Medulla oblongata (tissue), 1 donor: Measurements from ENCODE around the gene EHMT2.
"Not testable (repeated sequence)": the region's sequence is repeated elsewhere in the genome, so short reads cannot be mapped to it uniquely, and the experiment has no call there.

Source experiments
- DNase-seq: peaks from one replicate; pipeline ENCODE4 v3.0.0-alpha.2; 2015; ENCODE audit errors: extremely low spot score

EHMT2 gene

GRCh38 chr6:31870385-31870921, 27.0 kb downstream of the EHMT2 start:
- DNase-seq, result no peak

GRCh38 chr6:31869343-31869742, 28.2 kb downstream of the EHMT2 start:
- no peak for DNase-seq

GRCh38 chr6:31868658-31868971, 28.9 kb downstream of the EHMT2 start:
- not testable (repeated sequence) for DNase-seq

GRCh38 chr6:31865205-31866118, 32.0 kb downstream of the EHMT2 start:
- DNase-seq, result no peak

- no peak for DNase-seq
Observed at GRCh38 chr6:31864818-31865204, 32.7 kb downstream of the EHMT2 start.

- DNase-seq, result not testable (repeated sequence)
Observed at GRCh38 chr6:31864123-31864562, 33.4 kb downstream of the EHMT2 start.

GRCh38 chr6:31862344-31863235, 34.9 kb downstream of the EHMT2 start, which contains the start of gene NEU1:
TSS of gene NEU1 (minus strand) at chr6:31862821. CDS start at chr6:31862776, 45 bp downstream.
- peak; percentile 100 for DNase-seq

- peak; percentile 16 for DNase-seq
Observed at GRCh38 chr6:31861919-31862343, 35.6 kb downstream of the EHMT2 start.

GRCh38 chr6:31861150-31861549, 36.3 kb downstream of the EHMT2 start:
- DNase-seq, result no peak

- no peak for DNase-seq
Observed at GRCh38 chr6:31860349-31860748, 37.1 kb downstream of the EHMT2 start.

- DNase-seq, result no peak
Observed at GRCh38 chr6:31859923-31860322, 37.6 kb downstream of the EHMT2 start.

GRCh38 chr6:31858707-31859106, 38.8 kb downstream of the EHMT2 start:
- no peak for DNase-seq

- DNase-seq, result not testable (repeated sequence)
Observed at GRCh38 chr6:31857774-31858173, 39.7 kb downstream of the EHMT2 start.

GRCh38 chr6:31851980-31852718, 45.3 kb downstream of the EHMT2 start:
- DNase-seq, result not testable (repeated sequence)

- DNase-seq, result no peak
Observed at GRCh38 chr6:31851485-31851832, 46.0 kb downstream of the EHMT2 start.

- no peak for DNase-seq
Observed at GRCh38 chr6:31850765-31851484, 46.6 kb downstream of the EHMT2 start.

GRCh38 chr6:31847276-31847978, 50.1 kb downstream of the EHMT2 start:
- no peak for DNase-seq

- no peak for DNase-seq
Observed at GRCh38 chr6:31844507-31844906, 53.0 kb downstream of the EHMT2 start.

GRCh38 chr6:31842053-31842452, 55.4 kb downstream of the EHMT2 start:
- no peak for DNase-seq

- DNase-seq, result not testable (repeated sequence)
Observed at GRCh38 chr6:31839779-31840126, 57.7 kb downstream of the EHMT2 start.
